Measurements from ENCODE around the gene ST14. TPM values are rescaled to one million over a fixed set of nuclear protein-coding genes. Genes with fewer than 3 reads are reported as not detected.

ST14 gene
- total and polyA plus RNA-seq, 8 donors = 37.5 to 101 (median 48.5) TPM

DNA sequence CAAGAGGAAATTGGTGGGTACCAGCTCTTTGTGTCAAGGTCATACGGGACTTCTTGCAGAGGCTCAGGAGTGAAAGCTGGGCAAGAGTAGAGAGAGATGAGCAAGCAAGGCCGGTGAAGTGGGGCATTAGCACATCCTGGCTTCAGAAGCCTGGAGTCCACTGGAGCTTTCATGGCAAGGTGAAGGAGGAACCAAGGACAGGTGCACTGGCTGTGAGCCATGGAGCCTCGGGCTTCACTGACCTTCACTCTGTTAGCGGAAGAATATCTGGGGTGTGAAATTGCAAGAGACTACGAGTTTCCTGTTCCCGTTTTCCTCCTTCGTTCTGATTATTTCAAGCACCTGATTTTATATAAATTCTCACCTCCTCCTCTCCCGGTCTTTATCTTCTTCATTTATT, 25.9 kb upstream of the ST14 start:
- Histone ChIP-seq H3K9me3 (no peaks in the 10 kb centered on the region), H3K27ac (no peak overlapping the region), H3K4me1 (no peaks in the 10 kb centered on the region), H3K36me3 (peaks cover 0 to 35% (median 3%) of the 10 kb centered on the region in 3 donors), H3K4me3 (no peak overlapping the region), H3K27me3 (no peaks in the 10 kb centered on the region)
- DNase-seq = no peak
- 63 to 67% methylated on average over 8 of the region's 8 CpGs for WGBS, 2 donors
- TF ChIP-seq, protein P1, sequence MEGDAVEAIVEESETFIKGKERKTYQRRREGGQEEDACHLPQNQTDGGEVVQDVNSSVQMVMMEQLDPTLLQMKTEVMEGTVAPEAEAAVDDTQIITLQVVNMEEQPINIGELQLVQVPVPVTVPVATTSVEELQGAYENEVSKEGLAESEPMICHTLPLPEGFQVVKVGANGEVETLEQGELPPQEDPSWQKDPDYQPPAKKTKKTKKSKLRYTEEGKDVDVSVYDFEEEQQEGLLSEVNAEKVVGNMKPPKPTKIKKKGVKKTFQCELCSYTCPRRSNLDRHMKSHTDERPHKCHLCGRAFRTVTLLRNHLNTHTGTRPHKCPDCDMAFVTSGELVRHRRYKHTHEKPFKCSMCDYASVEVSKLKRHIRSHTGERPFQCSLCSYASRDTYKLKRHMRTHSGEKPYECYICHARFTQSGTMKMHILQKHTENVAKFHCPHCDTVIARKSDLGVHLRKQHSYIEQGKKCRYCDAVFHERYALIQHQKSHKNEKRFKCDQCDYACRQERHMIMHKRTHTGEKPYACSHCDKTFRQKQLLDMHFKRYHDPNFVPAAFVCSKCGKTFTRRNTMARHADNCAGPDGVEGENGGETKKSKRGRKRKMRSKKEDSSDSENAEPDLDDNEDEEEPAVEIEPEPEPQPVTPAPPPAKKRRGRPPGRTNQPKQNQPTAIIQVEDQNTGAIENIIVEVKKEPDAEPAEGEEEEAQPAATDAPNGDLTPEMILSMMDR (IDR thresholded peaks at IDR 0.05) = no peak
- intact Hi-C loops (cut with DNase I) = loop anchor here (5.0 to 10.0 kb wide), 2 partner anchors 209 to 211 kb away; no protein-coding TSS in a partner anchor
- no peak for ATAC-seq
- FAIRE-seq = no peak

GRCh38 chr11:130136107-130136506, 23.5 kb upstream of the ST14 start:
- WGBS, 2 donors = 73 to 78% methylated on average over 7 of the region's 7 CpGs
- intact Hi-C loops (cut with DNase I) = loop anchor here in 1 of 3 donors (10.0 kb wide), 1 partner anchor 211 kb away; no protein-coding TSS in a partner anchor
- TF ChIP-seq, protein P1 (IDR thresholded peaks at IDR 0.05) = no peak
- DNase-seq (no peak), ATAC-seq (no peak), FAIRE-seq (no peak)
- H3K27ac ChIP-seq = no peak overlapping the region
- no peaks in the 10 kb centered on the region for H3K9me3 ChIP-seq
- no peaks in the 10 kb centered on the region for H3K27me3 ChIP-seq
- no peak overlapping the region for H3K4me3 ChIP-seq
- peaks cover 0 to 22% (median 0%) of the 10 kb centered on the region in 3 donors for H3K36me3 ChIP-seq
- H3K4me1 ChIP-seq = no peaks in the 10 kb centered on the region

GRCh38 chr11:130137999-130138398, 21.6 kb upstream of the ST14 start:
- no peak for DNase-seq
- 88 to 93% methylated on average over 9 of the region's 9 CpGs for WGBS, 2 donors
- peaks cover 0 to 20% (median 4%) of the 10 kb centered on the region in 3 donors for H3K36me3 ChIP-seq

GRCh38 chr11:130139401-130139800, 20.2 kb upstream of the ST14 start:
- 86 to 89% methylated on average over 13 of the region's 13 CpGs for WGBS, 2 donors
- intact Hi-C loops (cut with DNase I) = loop anchor here in 1 of 3 donors (10.0 kb wide), 1 partner anchor 215 kb away; no protein-coding TSS in a partner anchor
- DNase-seq = no peak
- no peak overlapping the region for H3K4me3 ChIP-seq
- H3K36me3 ChIP-seq = peaks cover 0 to 14% (median 4%) of the 10 kb centered on the region in 3 donors
- no peak for ATAC-seq
- no peaks in the 10 kb centered on the region for H3K27me3 ChIP-seq
- no peak for FAIRE-seq
- H3K4me1 ChIP-seq = peaks cover 0 to 10% (median 8%) of the 10 kb centered on the region in 3 donors
- TF ChIP-seq, protein P1 (IDR thresholded peaks at IDR 0.05) = no peak
- H3K9me3 ChIP-seq = no peaks in the 10 kb centered on the region
- H3K27ac ChIP-seq = no peak overlapping the region

More at GRCh38 chr11:130137999-130138398, 21.6 kb upstream of the ST14 start:
- no peak for FAIRE-seq
- no peak overlapping the region for H3K27ac ChIP-seq
- H3K4me1 ChIP-seq = no peaks in the 10 kb centered on the region
- intact Hi-C loops (cut with DNase I) = loop anchor here in 1 of 3 donors (10.0 kb wide), 1 partner anchor 213 kb away; no protein-coding TSS in a partner anchor
- no peaks in the 10 kb centered on the region for H3K9me3 ChIP-seq
- H3K27me3 ChIP-seq = no peaks in the 10 kb centered on the region
- TF ChIP-seq, protein P1 (IDR thresholded peaks at IDR 0.05) = no peak
- ATAC-seq = no peak
- H3K4me3 ChIP-seq = no peak overlapping the region

DNA sequence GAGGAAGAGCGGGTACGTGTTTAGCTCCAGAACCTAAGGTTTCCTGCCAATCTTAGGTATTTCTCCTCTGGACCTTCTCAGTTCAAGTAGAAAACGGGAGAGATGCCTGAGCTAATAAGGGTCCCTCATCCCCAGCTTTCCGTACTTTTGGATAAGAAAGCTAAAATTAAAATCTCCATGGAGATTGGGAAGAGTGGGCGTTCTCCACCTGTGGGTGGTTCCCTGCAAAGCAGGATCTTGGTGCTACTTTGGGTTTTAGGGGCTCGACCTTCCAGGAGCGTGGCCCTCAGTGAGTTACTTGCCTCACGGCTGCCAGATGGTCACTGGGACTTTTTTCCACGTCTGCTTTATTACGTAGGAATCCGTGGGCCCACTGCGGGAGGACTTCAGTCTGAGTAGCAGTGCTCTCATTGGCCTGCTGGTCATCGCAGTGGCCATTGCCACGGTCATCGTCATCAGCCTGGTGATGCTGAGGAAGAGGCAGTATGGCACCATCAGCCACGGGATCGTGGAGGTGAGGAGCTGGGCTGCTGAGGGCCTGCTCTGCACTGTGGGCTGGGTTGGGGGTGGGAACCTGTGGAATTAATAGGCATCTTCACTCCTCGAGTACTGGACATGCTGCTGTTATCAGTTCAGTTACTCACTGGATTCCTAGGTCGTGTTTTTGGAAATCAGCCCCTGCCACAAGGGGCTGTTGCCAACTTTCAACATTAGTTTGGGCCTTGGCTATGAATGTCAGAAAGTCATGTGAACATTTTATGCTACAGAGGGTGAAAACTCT, 17.8 kb upstream of the ST14 start:
- Histone ChIP-seq H3K27me3 (no peaks in the 10 kb centered on the region), H3K27ac (no peak overlapping the region), H3K36me3 (peaks cover 0 to 4% (median 4%) of the 10 kb centered on the region in 3 donors), H3K4me1 (peaks cover 10 to 31% (median 30%) of the 10 kb centered on the region in 3 donors), H3K9me3 (no peaks in the 10 kb centered on the region), H3K4me3 (no peak overlapping the region)
- FAIRE-seq = no peak
- no peak for ATAC-seq
- TF ChIP-seq, protein P1 (IDR thresholded peaks at IDR 0.05) = no peak
- WGBS, 2 donors = 85 to 86% methylated on average over 19 of the region's 19 CpGs
- DNase-seq = no peak
- intact Hi-C loops (cut with DNase I) = no loop called here
